Measurements from ENCODE around the gene ASPM. TPM values are rescaled to one million over a fixed set of nuclear protein-coding genes. Genes with fewer than 3 reads are reported as not detected.

The ASPM gene
- total and polyA plus RNA-seq, 8 donors, result 0.50 to 16.5 (median 4.6) TPM; not detected in 1

DNA sequence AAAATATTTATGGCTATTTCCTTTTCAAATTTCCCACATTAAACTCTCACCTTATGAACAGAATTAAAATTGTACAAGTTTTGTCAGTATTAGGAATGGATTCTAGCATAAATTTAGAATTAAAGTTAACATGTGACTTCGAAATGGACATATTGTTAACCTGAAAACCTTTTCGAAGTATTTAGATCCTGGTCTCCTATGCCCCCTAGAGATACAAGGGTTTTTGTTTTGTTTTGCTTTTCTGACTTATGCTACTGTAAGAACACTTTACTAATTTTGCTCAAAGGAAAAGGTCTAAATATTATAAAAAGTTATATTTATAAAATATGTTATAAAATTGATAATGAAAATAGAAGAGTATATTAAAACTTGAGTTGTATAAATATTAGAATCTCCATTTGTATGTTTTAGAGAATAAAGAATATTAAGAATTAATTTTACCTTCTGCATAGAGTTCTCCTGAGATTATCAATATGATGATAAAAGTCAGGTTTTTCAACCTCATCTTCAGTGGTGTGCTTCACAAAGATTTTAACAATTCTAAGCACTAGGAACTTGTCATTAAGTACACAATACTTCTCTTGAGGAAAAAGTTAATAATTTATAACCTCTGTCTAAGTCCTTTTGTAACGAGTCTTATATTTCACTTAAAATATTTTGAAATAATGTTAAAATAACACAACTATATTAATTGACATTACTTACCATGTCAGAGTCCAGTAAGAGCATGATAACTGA, 79.6 kb downstream of the ASPM start, which contains the start of gene F13B:
F13B (minus strand) TSS at position 542 of the 738 bp plus-strand sequence; CDS start at position 505, 37 bp downstream.
- Histone ChIP-seq H3K9me3 (peaks cover 0 to 7% (median 0%) of the 10 kb centered on the region in 4 donors), H3K4me3 (no peak within 1 kb of the TSS), H3K36me3 (no peaks in the 10 kb centered on the region), H3K27me3 (no peaks in the 10 kb centered on the region), H3K27ac (no peak within 1 kb of the TSS), H3K4me1 (no peaks in the 10 kb centered on the region)
- TF ChIP-seq EP300 (IDR thresholded peaks at IDR 0.05) (no peak), POLR2AphosphoS5 (IDR thresholded peaks at IDR 0.05) (no peak), POLR2A (IDR thresholded peaks at IDR 0.05) (no peak), CTCF (IDR thresholded peaks at IDR 0.05) (no peak)
- 63 to 70% (median 68%) methylated on average over 3 of the region's 3 CpGs for WGBS, 5 donors
- no peak for DNase-seq
- intact Hi-C loops (cut with DNase I; ENCODE audit: low total_unique reads), result no loop called here

DNA sequence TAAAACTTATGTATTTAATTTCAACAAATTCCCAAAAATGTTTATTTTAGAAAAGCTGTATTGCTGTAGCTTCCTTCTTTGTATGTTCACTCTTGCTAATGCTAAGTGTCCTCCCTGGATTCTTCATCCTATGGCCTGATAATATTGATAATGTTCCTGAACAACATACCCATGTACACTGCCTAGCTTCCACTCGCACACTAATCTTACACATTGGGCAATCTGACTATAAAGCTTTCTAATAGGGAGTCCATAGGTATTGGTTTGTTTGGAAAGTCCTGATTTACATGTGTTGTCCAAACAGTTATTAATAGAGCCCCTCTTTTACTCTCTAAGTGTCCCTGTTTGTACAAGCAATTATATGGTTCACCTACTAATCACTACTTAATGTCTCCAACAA, 80.2 kb downstream of the ASPM start:
- Histone ChIP-seq H3K9me3 (peaks cover 0 to 7% (median 0%) of the 10 kb centered on the region in 4 donors), H3K27me3 (no peaks in the 10 kb centered on the region), H3K4me1 (no peaks in the 10 kb centered on the region), H3K36me3 (no peaks in the 10 kb centered on the region), H3K27ac (no peak overlapping the region), H3K4me3 (no peak overlapping the region)
- 84 to 92% (median 90%) methylated on average over 1 of the region's 1 CpG for WGBS, 5 donors
- intact Hi-C loops (cut with DNase I; ENCODE audit: low total_unique reads), result no loop called here
- DNase-seq, result no peak
- no peak for TF ChIP-seq POLR2A (IDR thresholded peaks at IDR 0.05)
- TF ChIP-seq POLR2AphosphoS5 (IDR thresholded peaks at IDR 0.05), result no peak
- no peak for TF ChIP-seq EP300 (IDR thresholded peaks at IDR 0.05)
- no peak for TF ChIP-seq CTCF (IDR thresholded peaks at IDR 0.05)

GRCh38 chr1:197065559-197065958, 80.9 kb downstream of the ASPM start:
- no peaks in the 10 kb centered on the region for H3K36me3 ChIP-seq
- TF ChIP-seq POLR2A (IDR thresholded peaks at IDR 0.05) (no peak), POLR2AphosphoS5 (IDR thresholded peaks at IDR 0.05) (no peak), EP300 (IDR thresholded peaks at IDR 0.05) (no peak), CTCF (IDR thresholded peaks at IDR 0.05) (no peak)
- intact Hi-C loops (cut with DNase I; ENCODE audit: low total_unique reads), result no loop called here
- H3K4me3 ChIP-seq, result no peak overlapping the region
- DNase-seq, result no peak
- H3K9me3 ChIP-seq, result peaks cover 0 to 7% (median 0%) of the 10 kb centered on the region in 4 donors
- no peak overlapping the region for H3K27ac ChIP-seq
- no peaks in the 10 kb centered on the region for H3K27me3 ChIP-seq
- no peaks in the 10 kb centered on the region for H3K4me1 ChIP-seq

- Histone ChIP-seq H3K9me3 (no peaks in the 10 kb centered on the region), H3K27me3 (no peaks in the 10 kb centered on the region), H3K4me3 (no peak overlapping the region), H3K4me1 (no peaks in the 10 kb centered on the region), H3K36me3 (no peaks in the 10 kb centered on the region), H3K27ac (no peak overlapping the region)
- DNase-seq, result no peak
- TF ChIP-seq CTCF (IDR thresholded peaks at IDR 0.05) (no peak), POLR2AphosphoS5 (IDR thresholded peaks at IDR 0.05) (no peak), EP300 (IDR thresholded peaks at IDR 0.05) (no peak), POLR2A (IDR thresholded peaks at IDR 0.05) (no peak)
- intact Hi-C loops (cut with DNase I; ENCODE audit: low total_unique reads), result no loop called here
- WGBS, 5 donors, result 66 to 84% (median 75%) methylated on average over 2 of the region's 2 CpGs
Observed at GRCh38 chr1:197063212-197063611, 83.3 kb downstream of the ASPM start.
